Measurements from ENCODE around the gene NCKIPSD. TPM values are rescaled to one million over a fixed set of nuclear protein-coding genes. Genes with fewer than 3 reads are reported as not detected.

Gene NCKIPSD
- total and polyA plus RNA-seq, 4 donors: 9.0 to 22.0 (median 11.6) TPM

DNA sequence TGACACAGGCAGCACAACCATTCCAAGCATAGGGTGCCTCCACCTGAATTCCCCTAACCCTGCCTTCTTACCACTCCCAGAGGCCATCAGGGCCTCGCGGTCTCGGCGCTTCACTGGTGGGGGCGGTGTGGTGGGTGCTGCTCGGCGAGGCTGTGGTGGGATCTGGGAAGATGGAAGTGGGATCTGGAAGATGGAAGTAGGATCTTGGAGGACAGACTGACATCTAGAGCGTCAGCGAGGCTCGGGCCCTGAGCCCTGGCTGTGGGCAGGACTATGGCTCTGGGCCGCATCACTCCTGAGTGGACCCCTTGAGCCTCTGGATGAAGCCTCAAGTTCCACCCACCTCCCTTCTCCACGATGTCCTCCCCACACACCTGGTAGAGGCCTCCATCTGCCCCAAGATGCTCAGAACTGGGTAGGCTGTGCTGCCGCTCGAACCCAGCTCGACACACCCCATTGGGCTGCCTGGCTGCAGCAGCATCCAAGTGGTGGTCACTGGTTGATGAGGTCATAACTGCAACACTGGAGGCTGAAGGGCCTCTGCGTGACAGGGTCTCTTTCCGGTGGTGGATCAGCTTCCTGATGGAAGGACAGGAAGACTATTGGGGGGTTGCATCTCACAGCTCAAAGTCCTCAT is 3.6 kb downstream of the NCKIPSD start:
- 91 to 97% methylated on average over 16 to 17 of the region's 17 CpGs for WGBS, 2 donors
- Histone ChIP-seq H3K36me3 (ENCODE audit: control insufficient read depth in 4 of 4, insufficient read depth in 4 of 4, low read length in 4 of 4) (peaks cover 6 to 42% (median 18%) of the 10 kb centered on the region in 4 donors), H3K4me1 (ENCODE audit: control insufficient read depth in 5 of 5, insufficient read depth in 5 of 5, low read length in 5 of 5) (peaks cover 0 to 21% (median 17%) of the 10 kb centered on the region in 5 donors), H3K9me3 (ENCODE audit: control insufficient read depth in 4 of 4, insufficient read depth in 3 of 4, low read length in 3 of 4) (no peaks in the 10 kb centered on the region), H3K27ac (ENCODE audit: low read depth in 1 of 2, low read length in 1 of 2) (no peak overlapping the region), H3K4me3 (no peak overlapping the region), H3K9ac (ENCODE audit: insufficient read depth in 1 of 2, low read length in 2 of 2) (no peak overlapping the region), H3K27me3 (ENCODE audit: control insufficient read depth in 3 of 3, insufficient read depth in 3 of 3, low read length in 2 of 3) (no peaks in the 10 kb centered on the region)
- ATAC-seq (ENCODE audit: insufficient read depth, low FRiP score) (no peak), DNase-seq (no peak)
- TF ChIP-seq, protein P1, sequence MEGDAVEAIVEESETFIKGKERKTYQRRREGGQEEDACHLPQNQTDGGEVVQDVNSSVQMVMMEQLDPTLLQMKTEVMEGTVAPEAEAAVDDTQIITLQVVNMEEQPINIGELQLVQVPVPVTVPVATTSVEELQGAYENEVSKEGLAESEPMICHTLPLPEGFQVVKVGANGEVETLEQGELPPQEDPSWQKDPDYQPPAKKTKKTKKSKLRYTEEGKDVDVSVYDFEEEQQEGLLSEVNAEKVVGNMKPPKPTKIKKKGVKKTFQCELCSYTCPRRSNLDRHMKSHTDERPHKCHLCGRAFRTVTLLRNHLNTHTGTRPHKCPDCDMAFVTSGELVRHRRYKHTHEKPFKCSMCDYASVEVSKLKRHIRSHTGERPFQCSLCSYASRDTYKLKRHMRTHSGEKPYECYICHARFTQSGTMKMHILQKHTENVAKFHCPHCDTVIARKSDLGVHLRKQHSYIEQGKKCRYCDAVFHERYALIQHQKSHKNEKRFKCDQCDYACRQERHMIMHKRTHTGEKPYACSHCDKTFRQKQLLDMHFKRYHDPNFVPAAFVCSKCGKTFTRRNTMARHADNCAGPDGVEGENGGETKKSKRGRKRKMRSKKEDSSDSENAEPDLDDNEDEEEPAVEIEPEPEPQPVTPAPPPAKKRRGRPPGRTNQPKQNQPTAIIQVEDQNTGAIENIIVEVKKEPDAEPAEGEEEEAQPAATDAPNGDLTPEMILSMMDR (IDR thresholded peaks at IDR 0.05; ENCODE audit: control extremely low read depth, extremely low read depth): no peak

DNA sequence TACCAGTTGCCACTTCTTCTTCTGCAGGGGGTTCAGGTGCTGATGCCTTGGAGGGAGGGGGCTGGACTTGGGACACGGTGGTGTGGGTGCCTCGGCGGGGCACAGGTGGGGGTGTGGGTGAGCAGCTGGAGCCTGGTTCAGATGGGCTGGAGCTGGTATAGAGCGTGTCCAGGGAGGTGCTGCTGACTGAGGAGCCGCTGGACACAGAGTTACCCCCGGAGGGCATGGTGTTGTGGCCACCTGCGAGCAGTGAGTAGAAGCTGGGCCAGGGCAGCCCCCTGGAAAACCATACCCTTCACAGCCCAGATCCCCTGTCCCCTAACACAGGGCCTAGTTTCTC is 4.2 kb downstream of the NCKIPSD start:
- Histone ChIP-seq H3K4me1 (ENCODE audit: control insufficient read depth in 5 of 5, insufficient read depth in 5 of 5, low read length in 5 of 5) (peaks cover 0 to 21% (median 17%) of the 10 kb centered on the region in 5 donors), H3K27ac (ENCODE audit: low read depth in 1 of 2, low read length in 1 of 2) (no peak overlapping the region), H3K9ac (ENCODE audit: insufficient read depth in 1 of 2, low read length in 2 of 2) (no peak overlapping the region), H3K27me3 (ENCODE audit: control insufficient read depth in 3 of 3, insufficient read depth in 3 of 3, low read length in 2 of 3) (no peaks in the 10 kb centered on the region), H3K36me3 (ENCODE audit: control insufficient read depth in 4 of 4, insufficient read depth in 4 of 4, low read length in 4 of 4) (peaks cover 6 to 43% (median 16%) of the 10 kb centered on the region in 4 donors), H3K4me3 (no peak overlapping the region), H3K9me3 (ENCODE audit: control insufficient read depth in 4 of 4, insufficient read depth in 3 of 4, low read length in 3 of 4) (no peaks in the 10 kb centered on the region)
- WGBS, 2 donors: 96 to 97% methylated on average over 5 to 7 of the region's 7 CpGs
- DNase-seq (no peak), ATAC-seq (ENCODE audit: insufficient read depth, low FRiP score) (no peak)
- TF ChIP-seq, protein P1 (IDR thresholded peaks at IDR 0.05; ENCODE audit: control extremely low read depth, extremely low read depth): no peak

DNA sequence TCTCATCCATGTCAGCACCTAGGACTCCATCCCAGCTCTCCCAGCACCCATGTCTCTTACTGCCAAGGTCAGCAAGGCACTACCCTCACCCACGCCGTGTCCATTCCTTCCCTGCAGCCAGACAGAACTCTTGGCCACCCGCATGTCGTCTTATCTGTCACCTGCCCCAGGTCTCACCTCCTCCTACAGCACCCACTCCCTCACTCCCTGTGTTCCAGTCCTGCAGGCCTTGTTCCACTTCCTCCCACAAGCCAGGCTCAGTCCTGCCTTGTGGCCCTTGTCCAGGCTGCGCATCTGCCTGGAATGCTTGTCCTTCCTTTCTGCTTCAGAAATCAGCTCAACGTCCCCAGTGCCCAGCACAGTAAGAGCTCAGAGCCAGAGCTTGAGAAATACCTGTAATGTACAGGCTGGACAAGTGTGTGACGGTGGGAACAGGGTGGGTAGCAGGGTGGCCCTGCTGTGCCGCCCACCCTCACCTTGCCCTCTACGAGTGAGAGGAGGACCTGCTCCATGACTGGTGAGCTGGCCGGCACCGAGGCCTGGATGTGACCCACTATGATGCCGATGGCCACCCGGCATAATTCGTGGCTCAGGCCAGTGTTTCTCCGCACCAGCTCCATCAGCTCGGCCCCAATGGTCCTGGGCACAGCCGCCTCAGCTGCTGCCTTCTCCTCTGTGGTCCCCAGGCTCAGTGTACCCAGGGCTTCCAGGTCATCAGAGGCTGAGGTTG is 4.7 kb downstream of the NCKIPSD start:
- Histone ChIP-seq H3K4me3 (no peak overlapping the region), H3K27ac (ENCODE audit: low read depth in 1 of 2, low read length in 1 of 2) (no peak overlapping the region), H3K4me1 (ENCODE audit: control insufficient read depth in 5 of 5, insufficient read depth in 5 of 5, low read length in 5 of 5) (peaks cover 0 to 21% (median 17%) of the 10 kb centered on the region in 5 donors), H3K9ac (ENCODE audit: insufficient read depth in 1 of 2, low read length in 2 of 2) (no peak overlapping the region), H3K27me3 (ENCODE audit: control insufficient read depth in 3 of 3, insufficient read depth in 3 of 3, low read length in 2 of 3) (no peaks in the 10 kb centered on the region), H3K9me3 (ENCODE audit: control insufficient read depth in 4 of 4, insufficient read depth in 3 of 4, low read length in 3 of 4) (no peaks in the 10 kb centered on the region), H3K36me3 (ENCODE audit: control insufficient read depth in 4 of 4, insufficient read depth in 4 of 4, low read length in 4 of 4) (peaks cover 6 to 46% (median 17%) of the 10 kb centered on the region in 4 donors)
- WGBS, 2 donors: 94 to 97% methylated on average over 17 of the region's 17 CpGs
- no peak for DNase-seq
- TF ChIP-seq, protein P1 (IDR thresholded peaks at IDR 0.05; ENCODE audit: control extremely low read depth, extremely low read depth): no peak
- no peak for ATAC-seq (ENCODE audit: insufficient read depth, low FRiP score)
